Gastrocnemius medialis (tissue), 4 donors: ENCODE results near the gene LCAT. TPM values are rescaled to one million over a fixed set of nuclear protein-coding genes. Genes with fewer than 3 reads are reported as not detected.

Experiments used
- ATAC-seq, 2 donors: fragments of 150-250 bp; one replicate each; pipeline ENCODE4 v1.9.1; 2016
- DNase-seq, 2 donors: peaks; one replicate each; pipeline ENCODE4 v3.0.0-alpha.2; 2019
- H3K27ac ChIP-seq, 4 donors: fragments of 200-600 bp; sonication (generic); 1 replicate in 1 of 4; 2 replicates in 3 of 4; pipeline ENCODE4 v1.5.1; 2016 to 2018; ENCODE audit warnings: mild to moderate bottlenecking in 2 of 4, moderate library complexity in 1 of 4
- H3K27me3 ChIP-seq, 3 donors: fragments of 200-600 bp; sonication (generic) in 2 of 3; 1 replicate in 1 of 3; 2 replicates in 2 of 3; pipeline versions ENCODE4 v1.5.1 to v1.6.0; 2016 to 2019; ENCODE audit warnings: mild to moderate bottlenecking in 1 of 3, moderate library complexity in 1 of 3
- H3K36me3 ChIP-seq, 2 donors: fragments of 200-600 bp; sonication (generic) in 1 of 2; one replicate each; pipeline ENCODE4 v1.5.1; 2017 to 2018
- H3K4me1 ChIP-seq, 2 donors: fragments of 200-600 bp; sonication (generic) in 1 of 2; one replicate each; pipeline ENCODE4 v1.5.1; 2016 to 2017; ENCODE audit warnings: mild to moderate bottlenecking in 2 of 2
- H3K4me3 ChIP-seq, 4 donors: fragments of 200-600 bp; sonication (generic) in 3 of 4; 1 replicate in 1 of 4; 2 replicates in 3 of 4; pipeline ENCODE4 v1.5.1; 2016 to 2019; ENCODE audit warnings: mild to moderate bottlenecking in 2 of 4
- H3K9me3 ChIP-seq, 3 donors: fragments of 200-600 bp; sonication (generic) in 2 of 3; 1 replicate in 1 of 3; 2 replicates in 2 of 3; pipeline ENCODE4 v1.5.1; 2016 to 2019
- POLR2A ChIP-seq, 2 donors: fragments of 450-650 bp; IDR thresholded peaks; one replicate each; pipeline ENCODE4 v1.6.1; 2017; ENCODE audit warnings: antibody characterized with exemption in 2 of 2, mild to moderate bottlenecking in 2 of 2, moderate library complexity in 2 of 2
- in situ Hi-C, 4 donors: fragments of 200-750 bp; cut with MboI; loops; one replicate each; pipeline versions ENCODE4 v1.15.0 to v1.8.0; 2017; ENCODE audit warnings: low sequenced_read_pairs in 4 of 4
- intact Hi-C: fragments of 100-400 bp; cut with DNase I; formaldehyde crosslinking; loops from one replicate; pipeline ENCODE4 v1.15.1; 2023; ENCODE audit warnings: low total_unique reads
- total RNA-seq, 4 donors: library from RNA; depleted of rRNA; stranded (reverse); fragments of >200 nt; gene quantifications; one replicate each; pipeline versions ENCODE4 v1.1.0 to v1.2.3, GENCODE V29; 2016
- TF ChIP-seq, protein P1 (sequence below), 5 experiments: fragments of 450-650 bp in 3 of 5; fragments of 200-600 bp in 2 of 5; sonication (generic) in 2 of 5; IDR thresholded peaks in 4 of 5; conservative IDR thresholded peaks in 1 of 5; 1 replicate in 4 of 5; 2 replicates in 1 of 5; pipeline ENCODE4 v1.5.1; 2016 to 2019; ENCODE audit warnings: antibody characterized with exemption in 5 of 5, mild to moderate bottlenecking in 3 of 5, moderate library complexity in 3 of 5

LCAT gene
- total RNA-seq, 4 donors from 2014 or later: 2.5 to 18.7 (median 3.5) TPM

DNA sequence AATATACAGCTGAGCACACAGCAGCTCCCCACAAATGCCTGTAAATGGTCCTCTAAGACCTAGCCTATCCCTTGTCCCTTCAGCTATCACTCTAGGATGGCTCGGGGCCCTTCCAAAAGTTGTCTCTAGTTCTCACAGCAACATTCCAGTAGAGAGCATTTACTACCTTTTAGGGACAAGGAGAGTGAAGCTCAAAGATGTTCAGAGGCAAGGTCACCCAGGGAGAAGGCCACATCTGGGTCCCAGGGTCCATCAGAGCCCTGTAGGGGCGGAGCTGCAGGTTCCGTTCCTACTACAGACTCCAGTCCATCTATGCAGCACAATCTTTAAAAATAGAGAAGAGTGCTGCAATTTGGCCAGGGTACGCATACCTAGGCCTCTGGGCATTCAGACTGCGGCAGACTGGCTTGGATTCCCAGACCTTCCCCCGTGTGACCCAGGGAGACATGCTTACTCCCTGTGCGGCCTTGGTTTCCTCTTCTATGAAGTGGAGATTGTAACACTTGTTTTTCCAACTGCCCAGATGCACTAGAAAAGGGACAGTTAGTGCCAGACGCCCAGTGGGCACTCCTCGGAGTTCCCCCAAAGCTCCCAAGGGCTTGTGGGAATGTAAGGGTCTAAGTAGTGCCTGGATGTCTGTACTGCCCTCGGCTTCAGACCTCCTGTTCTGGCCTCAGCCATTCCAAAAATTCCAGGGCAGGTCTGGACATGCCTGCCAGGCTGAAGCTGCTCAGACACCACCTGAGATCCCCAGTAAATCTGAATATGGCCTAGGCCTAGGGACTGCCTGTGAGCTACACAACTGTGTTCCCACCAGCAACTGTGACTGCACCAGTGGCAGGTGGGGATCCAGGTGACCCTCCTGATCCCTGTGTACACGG lies 22.0 kb upstream of the LCAT start:
- peak; percentile 19 to 33 for ATAC-seq
- TF ChIP-seq, protein P1, sequence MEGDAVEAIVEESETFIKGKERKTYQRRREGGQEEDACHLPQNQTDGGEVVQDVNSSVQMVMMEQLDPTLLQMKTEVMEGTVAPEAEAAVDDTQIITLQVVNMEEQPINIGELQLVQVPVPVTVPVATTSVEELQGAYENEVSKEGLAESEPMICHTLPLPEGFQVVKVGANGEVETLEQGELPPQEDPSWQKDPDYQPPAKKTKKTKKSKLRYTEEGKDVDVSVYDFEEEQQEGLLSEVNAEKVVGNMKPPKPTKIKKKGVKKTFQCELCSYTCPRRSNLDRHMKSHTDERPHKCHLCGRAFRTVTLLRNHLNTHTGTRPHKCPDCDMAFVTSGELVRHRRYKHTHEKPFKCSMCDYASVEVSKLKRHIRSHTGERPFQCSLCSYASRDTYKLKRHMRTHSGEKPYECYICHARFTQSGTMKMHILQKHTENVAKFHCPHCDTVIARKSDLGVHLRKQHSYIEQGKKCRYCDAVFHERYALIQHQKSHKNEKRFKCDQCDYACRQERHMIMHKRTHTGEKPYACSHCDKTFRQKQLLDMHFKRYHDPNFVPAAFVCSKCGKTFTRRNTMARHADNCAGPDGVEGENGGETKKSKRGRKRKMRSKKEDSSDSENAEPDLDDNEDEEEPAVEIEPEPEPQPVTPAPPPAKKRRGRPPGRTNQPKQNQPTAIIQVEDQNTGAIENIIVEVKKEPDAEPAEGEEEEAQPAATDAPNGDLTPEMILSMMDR (IDR thresholded peaks at IDR 0.05 in 4 of 5, conservative IDR thresholded peaks at IDR 0.05 in 1 of 5): no peak
- no peak for TF ChIP-seq POLR2A (IDR thresholded peaks at IDR 0.05)

GRCh38 chr16:67964477-67965131 lies 20.7 kb upstream of the LCAT start:
- intact Hi-C loops: no loop called here
- H3K27me3 ChIP-seq: no peaks in the 10 kb centered on the region
- peaks cover 82 to 84% of the 10 kb centered on the region in 2 donors for H3K4me1 ChIP-seq
- no peak for TF ChIP-seq POLR2A (IDR thresholded peaks at IDR 0.05)
- TF ChIP-seq, protein P1 (IDR thresholded peaks at IDR 0.05 in 4 of 5, conservative IDR thresholded peaks at IDR 0.05 in 1 of 5): no peak
- H3K4me3 ChIP-seq: peak overlapping the region in 1 of 4 donors; percentile 5
- in situ Hi-C loops: no loop called here
- ATAC-seq: no peak
- no peak for DNase-seq
- peak overlapping the region; percentile 87 to 95 (median 89) for H3K27ac ChIP-seq
- no peaks in the 10 kb centered on the region for H3K9me3 ChIP-seq
- no peaks in the 10 kb centered on the region for H3K36me3 ChIP-seq

More for the DNA sequence above, 22.0 kb upstream of the LCAT start:
- intact Hi-C loops (loop anchor here (2.0 kb wide), 1 partner anchor 21 kb away; no protein-coding TSS in a partner anchor), in situ Hi-C loops (no loop called here)
- Histone ChIP-seq H3K27me3 (no peaks in the 10 kb centered on the region), H3K9me3 (no peaks in the 10 kb centered on the region), H3K36me3 (no peaks in the 10 kb centered on the region), H3K4me1 (peaks cover 69 to 71% of the 10 kb centered on the region in 2 donors), H3K27ac (peak overlapping the region; percentile 87 to 95 (median 89)), H3K4me3 (peak overlapping the region in 3 of 4 donors; percentile 69 to 80 (median 80))
- DNase-seq: peak in 1 of 2 donors; percentile 64

DNA sequence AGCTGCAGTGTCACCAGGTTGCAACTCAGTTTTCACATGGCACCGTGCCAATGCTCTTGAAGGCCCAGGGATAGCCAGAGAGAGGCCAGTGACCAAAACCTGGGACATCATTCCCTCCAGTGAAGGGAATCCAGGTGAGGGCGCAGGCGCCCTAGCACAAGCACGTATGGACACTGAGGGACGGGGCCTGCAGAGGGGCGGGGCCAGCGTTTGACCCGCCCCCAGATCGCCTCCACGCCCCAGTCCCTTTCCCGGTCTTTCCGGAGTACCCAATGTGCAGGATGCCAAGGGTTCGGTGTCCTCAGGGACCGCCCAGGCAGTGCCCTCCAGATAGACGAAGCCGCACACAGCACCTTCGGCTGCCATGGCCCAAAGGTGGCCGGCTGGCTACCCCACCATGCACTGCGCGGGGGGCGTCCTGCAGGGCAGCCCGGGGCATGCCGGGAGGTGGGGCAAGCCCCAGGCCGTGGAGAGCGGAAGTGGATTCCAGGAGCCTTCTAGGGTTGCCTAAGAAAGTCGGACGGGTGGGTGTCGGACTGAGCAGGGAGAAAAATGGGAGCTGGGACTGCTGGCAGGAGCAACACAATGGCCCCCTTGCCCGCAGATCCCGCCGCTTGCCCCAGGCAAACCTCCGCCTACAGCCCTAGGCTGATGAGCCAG lies 19.9 kb upstream of the LCAT start:
- no peaks in the 10 kb centered on the region for H3K27me3 ChIP-seq
- peak in 1 of 2 donors; percentile 64 for DNase-seq
- peaks cover 90 to 91% of the 10 kb centered on the region in 2 donors for H3K4me1 ChIP-seq
- no peaks in the 10 kb centered on the region for H3K36me3 ChIP-seq
- peak overlapping the region; percentile 87 to 95 (median 89) for H3K27ac ChIP-seq
- peak in 1 of 2 donors; percentile 4 for ATAC-seq
- no peak for TF ChIP-seq POLR2A (IDR thresholded peaks at IDR 0.05)
- TF ChIP-seq, protein P1 (IDR thresholded peaks at IDR 0.05 in 4 of 5, conservative IDR thresholded peaks at IDR 0.05 in 1 of 5): no peak
- in situ Hi-C loops (no loop called here), intact Hi-C loops (no loop called here)
- peak overlapping the region in 2 of 4 donors; percentile 5 to 11 for H3K4me3 ChIP-seq
- H3K9me3 ChIP-seq: no peaks in the 10 kb centered on the region

DNA sequence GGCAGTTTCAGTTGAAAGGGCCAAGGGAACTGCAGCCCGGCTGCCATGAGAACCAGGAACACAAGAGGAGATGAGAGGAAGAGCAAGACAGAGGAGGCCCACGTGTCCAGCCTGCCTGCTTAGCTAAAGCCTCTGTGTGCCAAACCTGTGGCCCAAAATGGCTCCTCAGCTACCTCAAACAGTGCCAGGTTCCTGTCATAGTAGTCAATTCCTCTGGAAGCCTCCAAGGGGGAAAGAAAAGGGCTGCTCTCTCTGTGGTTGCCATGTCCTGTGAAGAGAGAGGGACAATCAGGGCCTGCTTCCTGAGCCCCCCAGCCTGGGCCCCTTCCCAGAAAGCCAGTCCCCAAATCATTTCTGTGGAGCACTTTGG lies 19.4 kb upstream of the LCAT start:
- no peak overlapping the region for H3K4me3 ChIP-seq
- no peaks in the 10 kb centered on the region for H3K27me3 ChIP-seq
- ATAC-seq (no peak), DNase-seq (no peak)
- TF ChIP-seq POLR2A (IDR thresholded peaks at IDR 0.05): no peak
- TF ChIP-seq, protein P1 (IDR thresholded peaks at IDR 0.05 in 4 of 5, conservative IDR thresholded peaks at IDR 0.05 in 1 of 5): no peak
- peaks cover 93 to 96% of the 10 kb centered on the region in 2 donors for H3K4me1 ChIP-seq
- in situ Hi-C loops (no loop called here), intact Hi-C loops (no loop called here)
- H3K36me3 ChIP-seq: no peaks in the 10 kb centered on the region
- no peaks in the 10 kb centered on the region for H3K9me3 ChIP-seq
- peak overlapping the region; percentile 87 to 95 (median 89) for H3K27ac ChIP-seq
